WTC11 (cell line): ENCODE data around the gene DGKQ.

Experiments
- ETV6 ChIP-seq: sonication (generic); formaldehyde crosslinking; IDR thresholded peaks from 2 replicates; pipeline ENCODE4 v1.8.1; 2022; ENCODE audit warnings: mild to moderate bottlenecking, missing genetic modification reagents
- FOXJ3 ChIP-seq: sonication (generic); formaldehyde crosslinking; IDR thresholded peaks from 2 replicates; pipeline ENCODE4 v1.9.0; 2021; ENCODE audit warnings: missing genetic modification reagents, mild to moderate bottlenecking, borderline replicate concordance
- FOXP1 ChIP-seq: sonication (generic); formaldehyde crosslinking; IDR thresholded peaks from 2 replicates; pipeline ENCODE4 v1.8.0; 2022; ENCODE audit warnings: missing genetic modification reagents, mild to moderate bottlenecking, moderate library complexity, borderline replicate concordance
- NFYB ChIP-seq: sonication (generic); formaldehyde crosslinking; conservative IDR thresholded peaks from 2 replicates; pipeline ENCODE4 v1.8.0; 2022; ENCODE audit warnings: low read depth, missing genetic modification reagents
- RELA ChIP-seq: sonication (generic); formaldehyde crosslinking; IDR thresholded peaks from 2 replicates; pipeline ENCODE4 v1.8.1; 2022; ENCODE audit warnings: missing genetic modification reagents, mild to moderate bottlenecking, borderline replicate concordance
- SMAD3 ChIP-seq: sonication (generic); formaldehyde crosslinking; IDR thresholded peaks from 2 replicates; pipeline ENCODE4 v1.8.0; 2022; ENCODE audit warnings: missing genetic modification reagents, mild to moderate bottlenecking, borderline replicate concordance
- TCF7 ChIP-seq: sonication (generic); formaldehyde crosslinking; IDR thresholded peaks from 2 replicates; pipeline ENCODE4 v1.8.0; 2022; ENCODE audit warnings: mild to moderate bottlenecking, low read depth, missing genetic modification reagents, moderate library complexity
- TF ChIP-seq, protein P1 (sequence below): sonication (generic); formaldehyde crosslinking; IDR thresholded peaks from 2 replicates; pipeline ENCODE4 v1.8.0; 2022; ENCODE audit warnings: mild to moderate bottlenecking, missing genetic modification reagents
- TF ChIP-seq, protein P2 (sequence below): sonication (generic); formaldehyde crosslinking; IDR thresholded peaks from 2 replicates; pipeline ENCODE4 v1.8.1; 2023; ENCODE audit warnings: mild to moderate bottlenecking, missing genetic modification reagents, borderline replicate concordance
- TF ChIP-seq, protein P3 (sequence below): fragments of 200-600 bp; IDR thresholded peaks from 2 replicates; pipeline ENCODE4 v1.8.0; 2022; ENCODE audit warnings: antibody characterized with exemption
- TF ChIP-seq, protein P4 (sequence below): fragments of 250-450 bp; sonication (Bioruptor Pico); IDR thresholded peaks from 2 replicates; pipeline ENCODE4 v1.8.0; 2021; ENCODE audit warnings: mild to moderate bottlenecking
- TF ChIP-seq, protein P5 (sequence below): sonication (generic); formaldehyde crosslinking; IDR thresholded peaks from 2 replicates; pipeline ENCODE4 v1.8.1; 2023; ENCODE audit warnings: mild to moderate bottlenecking, moderate library complexity, missing genetic modification reagents
- TF ChIP-seq, protein P6 (sequence below): sonication (generic); formaldehyde crosslinking; IDR thresholded peaks from 2 replicates; pipeline ENCODE4 v1.8.1; 2023; ENCODE audit warnings: mild to moderate bottlenecking, missing genetic modification reagents, moderate library complexity
- TF ChIP-seq, protein P7 (sequence below): sonication (generic); formaldehyde crosslinking; conservative IDR thresholded peaks from 2 replicates; pipeline ENCODE4 v1.8.1; 2022; ENCODE audit warnings: mild to moderate bottlenecking, missing genetic modification reagents

DNA sequence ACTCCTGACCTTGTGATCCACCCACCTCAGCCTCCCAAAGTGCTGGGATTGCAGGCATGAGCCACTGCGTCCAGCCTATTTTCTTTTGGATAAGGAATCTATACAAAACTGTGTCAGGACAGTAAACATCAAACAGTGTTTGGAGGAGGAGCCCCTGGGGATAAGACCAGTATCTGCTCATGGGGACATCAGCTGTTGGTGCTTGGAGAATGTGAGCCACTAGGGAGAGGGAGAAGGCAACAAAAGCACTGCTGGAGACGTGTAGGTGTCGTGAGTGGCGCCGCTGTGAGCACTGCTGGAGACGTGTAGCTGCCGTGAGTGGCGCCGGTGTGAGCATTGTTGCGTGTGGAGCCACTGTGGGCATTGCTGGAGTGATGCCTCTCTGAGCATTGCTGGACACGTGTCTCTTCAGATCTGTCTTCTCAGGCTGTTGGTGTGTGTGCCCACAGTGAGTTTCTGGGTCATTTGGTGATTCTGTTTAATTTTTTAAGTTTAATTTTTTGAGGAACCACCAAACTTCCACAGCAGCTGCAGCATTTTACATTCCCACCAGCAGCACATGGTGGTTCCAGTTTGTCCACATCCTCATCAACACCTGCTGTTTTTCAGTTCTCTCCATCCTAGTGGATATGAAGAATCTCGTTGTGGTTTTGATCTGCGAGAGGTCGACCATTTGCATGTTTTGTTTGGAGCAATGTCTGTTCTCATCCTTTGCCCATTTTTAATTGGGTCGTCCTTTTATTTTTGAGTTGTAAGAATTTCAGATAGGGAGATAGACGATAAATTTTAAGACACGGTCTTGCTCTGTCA lies 19.0 kb downstream of the DGKQ start:
- TF ChIP-seq, protein P1, sequence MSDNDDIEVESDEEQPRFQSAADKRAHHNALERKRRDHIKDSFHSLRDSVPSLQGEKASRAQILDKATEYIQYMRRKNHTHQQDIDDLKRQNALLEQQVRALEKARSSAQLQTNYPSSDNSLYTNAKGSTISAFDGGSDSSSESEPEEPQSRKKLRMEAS (CRISPR knock-in tag) = no peak
- TF ChIP-seq, protein P2, sequence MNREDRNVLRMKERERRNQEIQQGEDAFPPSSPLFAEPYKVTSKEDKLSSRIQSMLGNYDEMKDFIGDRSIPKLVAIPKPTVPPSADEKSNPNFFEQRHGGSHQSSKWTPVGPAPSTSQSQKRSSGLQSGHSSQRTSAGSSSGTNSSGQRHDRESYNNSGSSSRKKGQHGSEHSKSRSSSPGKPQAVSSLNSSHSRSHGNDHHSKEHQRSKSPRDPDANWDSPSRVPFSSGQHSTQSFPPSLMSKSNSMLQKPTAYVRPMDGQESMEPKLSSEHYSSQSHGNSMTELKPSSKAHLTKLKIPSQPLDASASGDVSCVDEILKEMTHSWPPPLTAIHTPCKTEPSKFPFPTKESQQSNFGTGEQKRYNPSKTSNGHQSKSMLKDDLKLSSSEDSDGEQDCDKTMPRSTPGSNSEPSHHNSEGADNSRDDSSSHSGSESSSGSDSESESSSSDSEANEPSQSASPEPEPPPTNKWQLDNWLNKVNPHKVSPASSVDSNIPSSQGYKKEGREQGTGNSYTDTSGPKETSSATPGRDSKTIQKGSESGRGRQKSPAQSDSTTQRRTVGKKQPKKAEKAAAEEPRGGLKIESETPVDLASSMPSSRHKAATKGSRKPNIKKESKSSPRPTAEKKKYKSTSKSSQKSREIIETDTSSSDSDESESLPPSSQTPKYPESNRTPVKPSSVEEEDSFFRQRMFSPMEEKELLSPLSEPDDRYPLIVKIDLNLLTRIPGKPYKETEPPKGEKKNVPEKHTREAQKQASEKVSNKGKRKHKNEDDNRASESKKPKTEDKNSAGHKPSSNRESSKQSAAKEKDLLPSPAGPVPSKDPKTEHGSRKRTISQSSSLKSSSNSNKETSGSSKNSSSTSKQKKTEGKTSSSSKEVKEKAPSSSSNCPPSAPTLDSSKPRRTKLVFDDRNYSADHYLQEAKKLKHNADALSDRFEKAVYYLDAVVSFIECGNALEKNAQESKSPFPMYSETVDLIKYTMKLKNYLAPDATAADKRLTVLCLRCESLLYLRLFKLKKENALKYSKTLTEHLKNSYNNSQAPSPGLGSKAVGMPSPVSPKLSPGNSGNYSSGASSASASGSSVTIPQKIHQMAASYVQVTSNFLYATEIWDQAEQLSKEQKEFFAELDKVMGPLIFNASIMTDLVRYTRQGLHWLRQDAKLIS = no peak
- TF ChIP-seq TCF7 (CRISPR knock-in tag) = no peak
- no peak for TF ChIP-seq FOXP1
- TF ChIP-seq, protein P3, sequence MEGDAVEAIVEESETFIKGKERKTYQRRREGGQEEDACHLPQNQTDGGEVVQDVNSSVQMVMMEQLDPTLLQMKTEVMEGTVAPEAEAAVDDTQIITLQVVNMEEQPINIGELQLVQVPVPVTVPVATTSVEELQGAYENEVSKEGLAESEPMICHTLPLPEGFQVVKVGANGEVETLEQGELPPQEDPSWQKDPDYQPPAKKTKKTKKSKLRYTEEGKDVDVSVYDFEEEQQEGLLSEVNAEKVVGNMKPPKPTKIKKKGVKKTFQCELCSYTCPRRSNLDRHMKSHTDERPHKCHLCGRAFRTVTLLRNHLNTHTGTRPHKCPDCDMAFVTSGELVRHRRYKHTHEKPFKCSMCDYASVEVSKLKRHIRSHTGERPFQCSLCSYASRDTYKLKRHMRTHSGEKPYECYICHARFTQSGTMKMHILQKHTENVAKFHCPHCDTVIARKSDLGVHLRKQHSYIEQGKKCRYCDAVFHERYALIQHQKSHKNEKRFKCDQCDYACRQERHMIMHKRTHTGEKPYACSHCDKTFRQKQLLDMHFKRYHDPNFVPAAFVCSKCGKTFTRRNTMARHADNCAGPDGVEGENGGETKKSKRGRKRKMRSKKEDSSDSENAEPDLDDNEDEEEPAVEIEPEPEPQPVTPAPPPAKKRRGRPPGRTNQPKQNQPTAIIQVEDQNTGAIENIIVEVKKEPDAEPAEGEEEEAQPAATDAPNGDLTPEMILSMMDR = no peak
- TF ChIP-seq RELA (CRISPR knock-in tag) = no peak
- no peak for TF ChIP-seq FOXJ3 (CRISPR knock-in tag)
- TF ChIP-seq, protein P4, sequence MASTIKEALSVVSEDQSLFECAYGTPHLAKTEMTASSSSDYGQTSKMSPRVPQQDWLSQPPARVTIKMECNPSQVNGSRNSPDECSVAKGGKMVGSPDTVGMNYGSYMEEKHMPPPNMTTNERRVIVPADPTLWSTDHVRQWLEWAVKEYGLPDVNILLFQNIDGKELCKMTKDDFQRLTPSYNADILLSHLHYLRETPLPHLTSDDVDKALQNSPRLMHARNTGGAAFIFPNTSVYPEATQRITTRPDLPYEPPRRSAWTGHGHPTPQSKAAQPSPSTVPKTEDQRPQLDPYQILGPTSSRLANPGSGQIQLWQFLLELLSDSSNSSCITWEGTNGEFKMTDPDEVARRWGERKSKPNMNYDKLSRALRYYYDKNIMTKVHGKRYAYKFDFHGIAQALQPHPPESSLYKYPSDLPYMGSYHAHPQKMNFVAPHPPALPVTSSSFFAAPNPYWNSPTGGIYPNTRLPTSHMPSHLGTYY = no peak
- TF ChIP-seq, protein P5, sequence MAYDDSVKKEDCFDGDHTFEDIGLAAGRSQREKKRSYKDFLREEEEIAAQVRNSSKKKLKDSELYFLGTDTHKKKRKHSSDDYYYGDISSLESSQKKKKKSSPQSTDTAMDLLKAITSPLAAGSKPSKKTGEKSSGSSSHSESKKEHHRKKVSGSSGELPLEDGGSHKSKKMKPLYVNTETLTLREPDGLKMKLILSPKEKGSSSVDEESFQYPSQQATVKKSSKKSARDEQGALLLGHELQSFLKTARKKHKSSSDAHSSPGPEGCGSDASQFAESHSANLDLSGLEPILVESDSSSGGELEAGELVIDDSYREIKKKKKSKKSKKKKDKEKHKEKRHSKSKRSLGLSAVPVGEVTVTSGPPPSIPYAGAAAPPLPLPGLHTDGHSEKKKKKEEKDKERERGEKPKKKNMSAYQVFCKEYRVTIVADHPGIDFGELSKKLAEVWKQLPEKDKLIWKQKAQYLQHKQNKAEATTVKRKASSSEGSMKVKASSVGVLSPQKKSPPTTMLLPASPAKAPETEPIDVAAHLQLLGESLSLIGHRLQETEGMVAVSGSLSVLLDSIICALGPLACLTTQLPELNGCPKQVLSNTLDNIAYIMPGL (CRISPR knock-in tag) = no peak
- no peak for TF ChIP-seq NFYB (CRISPR knock-in tag)
- TF ChIP-seq, protein P6, sequence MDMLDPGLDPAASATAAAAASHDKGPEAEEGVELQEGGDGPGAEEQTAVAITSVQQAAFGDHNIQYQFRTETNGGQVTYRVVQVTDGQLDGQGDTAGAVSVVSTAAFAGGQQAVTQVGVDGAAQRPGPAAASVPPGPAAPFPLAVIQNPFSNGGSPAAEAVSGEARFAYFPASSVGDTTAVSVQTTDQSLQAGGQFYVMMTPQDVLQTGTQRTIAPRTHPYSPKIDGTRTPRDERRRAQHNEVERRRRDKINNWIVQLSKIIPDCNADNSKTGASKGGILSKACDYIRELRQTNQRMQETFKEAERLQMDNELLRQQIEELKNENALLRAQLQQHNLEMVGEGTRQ (CRISPR knock-in tag) = no peak
- no peak for TF ChIP-seq ETV6
- no peak for TF ChIP-seq SMAD3
- TF ChIP-seq, protein P7, sequence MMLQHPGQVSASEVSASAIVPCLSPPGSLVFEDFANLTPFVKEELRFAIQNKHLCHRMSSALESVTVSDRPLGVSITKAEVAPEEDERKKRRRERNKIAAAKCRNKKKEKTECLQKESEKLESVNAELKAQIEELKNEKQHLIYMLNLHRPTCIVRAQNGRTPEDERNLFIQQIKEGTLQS (CRISPR knock-in tag) = no peak
